ENCODE results near the gene CDC45.

- TF ChIP-seq POLR2A (IDR thresholded peaks at IDR 0.05): no peak
- no peak for TF ChIP-seq CTCF (IDR thresholded peaks at IDR 0.05)
Measured at GRCh38 chr22:19488884-19489843, 9.4 kb downstream of the CDC45 start.

Data from tibial nerve (tissue), 3 donors.